BJ (cell line): ENCODE measurements around the gene KNG1. TPM values are rescaled to one million over a fixed set of nuclear protein-coding genes. Genes with fewer than 3 reads are reported as not detected.

ENCODE experiments used
- CTCF ChIA-PET: fragments of 350-600 bp; formaldehyde crosslinking; extraction: SDS; loops from one replicate; lab custom pipeline; 2021; ENCODE audit warnings: antibody characterized with exemption, inconsistent platforms; lab: Yijun Ruan, JAX
- POLR2A ChIA-PET: fragments of 300-600 bp; sonication (Branson Sonifier 250); formaldehyde crosslinking; extraction: SDS; loops from one replicate; lab custom pipeline; 2021; ENCODE audit warnings: antibody characterized with exemption; lab: Charles Lee
- DNase-seq: peaks from one replicate; pipeline ENCODE4 v3.0.0-alpha.2; 2011; ENCODE audit warnings: low read depth
- H3K27me3 ChIP-seq: 2 replicates; pipeline ENCODE4 v1.6.0; 2011; ENCODE audit warnings: low read length; ENCODE audit not compliant: control insufficient read depth, insufficient read depth
- H3K36me3 ChIP-seq: 2 replicates; pipeline ENCODE4 v1.5.1; 2011; ENCODE audit warnings: low read length; ENCODE audit not compliant: control insufficient read depth, insufficient read depth
- H3K4me3 ChIP-seq: 2 replicates; pipeline ENCODE4 v1.5.1; 2011; ENCODE audit warnings: low read depth, mild to moderate bottlenecking, control low read depth, low read length
- CTCF ChIP-seq: IDR thresholded peaks from 2 replicates; pipeline ENCODE4 v1.5.1; 2011; ENCODE audit warnings: low read depth, mild to moderate bottlenecking, control low read depth, inconsistent platforms, low read length, moderate library complexity; ENCODE audit not compliant: insufficient read depth
- polyA plus RNA-seq: library from polyadenylated mRNA; depleted of rRNA; stranded (reverse); fragments of >200 nt; gene quantifications from 2 replicates; pipeline ENCODE4 v1.2.3, GENCODE V29; 2011; rRNA removed
- small RNA-seq: library from RNA; depleted of rRNA; stranded (forward); fragments of <200 nt; gene quantifications from one replicate; pipeline ENCODE3, GENCODE V24; 2012; ENCODE audit warnings: low replicate concordance, low read depth; ENCODE audit not compliant: insufficient read length

KNG1 gene
- polyA plus RNA-seq, 1 experiment: not detected

GRCh38 chr3:186790261-186790981 lies 73.3 kb downstream of the KNG1 start:
- no peak for TF ChIP-seq CTCF
- no peaks in the 10 kb centered on the region for H3K27me3 ChIP-seq
- H3K4me3 ChIP-seq: no peak overlapping the region
- DNase-seq: no peak
- ChIA-PET CTCF (interaction anchor here (1.8 kb wide), 1 partner anchor 176 kb away, joined by 4 read pairs; no protein-coding TSS in a partner anchor), POLR2A (interaction anchor here (0.7 kb wide), 1 partner anchor 777 kb away, joined by 6 read pairs; no protein-coding TSS in a partner anchor)
- H3K36me3 ChIP-seq: peaks cover 5% of the 10 kb centered on the region

Small RNA genes lying within 50 kb of the gene (small RNA-seq; reads per million reads assigned to genes)
- gene RF00092 (not detected), gene RNU6-1105P (not detected), gene SNORA4 (not detected), gene SNORA63 (not detected), gene SNORA81 (not detected), gene SNORD2 (not detected)

Other genes with a start within 250 kb of the KNG1 start
- 1.9 and 2.0 TPM in 2 replicates for gene CRYGS, start 173.0 kb upstream of the KNG1 start, polyA plus RNA-seq
- 8.3 and 13.2 TPM in 2 replicates for gene TBCCD1, start 150.0 kb upstream of the KNG1 start, polyA plus RNA-seq
- gene DNAJB11, start 146.6 kb upstream of the KNG1 start, polyA plus RNA-seq: 26.2 and 47.7 TPM in 2 replicates
- gene AHSG, start 104.3 kb upstream of the KNG1 start, polyA plus RNA-seq: not detected in 2 replicates
- gene FETUB, start 77.0 kb upstream of the KNG1 start, polyA plus RNA-seq: not detected in 2 replicates
- not detected in 2 replicates for gene HRG, start 51.3 kb upstream of the KNG1 start, polyA plus RNA-seq
- gene EIF4A2, start 66.2 kb downstream of the KNG1 start, polyA plus RNA-seq: 210 and 511 TPM in 2 replicates
- 6.9 and 8.5 TPM in 2 replicates for gene RFC4, start 89.1 kb downstream of the KNG1 start, polyA plus RNA-seq
- gene ADIPOQ, start 125.4 kb downstream of the KNG1 start, polyA plus RNA-seq: not detected in 2 replicates
- 1.5 and 1.9 TPM in 2 replicates for gene ST6GAL1, start 213.2 kb downstream of the KNG1 start, polyA plus RNA-seq